ENCODE data around the gene WDR77. TPM values are rescaled to one million over a fixed set of nuclear protein-coding genes. Genes with fewer than 3 reads are reported as not detected.

The WDR77 gene
- total and polyA plus RNA-seq, 9 of the 15 experiments (the other 6 are each of a cell fraction or from before 2014, with no cell fraction given), result 20.6 to 160 (median 75.3) TPM

- no peak for TF ChIP-seq FOXJ3 (CRISPR knock-in tag; IDR thresholded peaks at IDR 0.05)
- no peak for TF ChIP-seq HNRNPUL1 (IDR thresholded peaks at IDR 0.05; ENCODE audit: low read length)
- TF ChIP-seq POLR2AphosphoS2 (IDR thresholded peaks at IDR 0.05; ENCODE audit: low read length), result 0 out of 2 replicates have a peak, but pooled peaks have one; percentile 46
- no peak; the same call in 1 of the 2 replicates for TF ChIP-seq EHMT2 (IDR thresholded peaks at IDR 0.05)
- no peak for TF ChIP-seq NR3C1 (CRISPR knock-in tag; IDR thresholded peaks at IDR 0.05)
- no peak for TF ChIP-seq ZNF316 (IDR thresholded peaks at IDR 0.05)
- TF ChIP-seq HLTF (IDR thresholded peaks at IDR 0.05), result no peak
- peak; percentile 44; the same call in 1 of the 2 replicates for TF ChIP-seq LCOR (CRISPR knock-in tag; IDR thresholded peaks at IDR 0.05)
- TF ChIP-seq TCFL5 (CRISPR knock-in tag; conservative IDR thresholded peaks at IDR 0.05), result no peak
- TF ChIP-seq POLR2H (tag; IDR thresholded peaks at IDR 0.05; ENCODE audit: low read depth), result peak; percentile 92
- TF ChIP-seq PHTF2 (CRISPR knock-in tag; IDR thresholded peaks at IDR 0.05), result no peak
- no peak for TF ChIP-seq ZKSCAN8 (CRISPR knock-in tag; IDR thresholded peaks at IDR 0.05)
- TF ChIP-seq, protein P1, sequence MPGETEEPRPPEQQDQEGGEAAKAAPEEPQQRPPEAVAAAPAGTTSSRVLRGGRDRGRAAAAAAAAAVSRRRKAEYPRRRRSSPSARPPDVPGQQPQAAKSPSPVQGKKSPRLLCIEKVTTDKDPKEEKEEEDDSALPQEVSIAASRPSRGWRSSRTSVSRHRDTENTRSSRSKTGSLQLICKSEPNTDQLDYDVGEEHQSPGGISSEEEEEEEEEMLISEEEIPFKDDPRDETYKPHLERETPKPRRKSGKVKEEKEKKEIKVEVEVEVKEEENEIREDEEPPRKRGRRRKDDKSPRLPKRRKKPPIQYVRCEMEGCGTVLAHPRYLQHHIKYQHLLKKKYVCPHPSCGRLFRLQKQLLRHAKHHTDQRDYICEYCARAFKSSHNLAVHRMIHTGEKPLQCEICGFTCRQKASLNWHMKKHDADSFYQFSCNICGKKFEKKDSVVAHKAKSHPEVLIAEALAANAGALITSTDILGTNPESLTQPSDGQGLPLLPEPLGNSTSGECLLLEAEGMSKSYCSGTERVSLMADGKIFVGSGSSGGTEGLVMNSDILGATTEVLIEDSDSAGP (CRISPR knock-in tag; IDR thresholded peaks at IDR 0.05), result no peak
- no peak for TF ChIP-seq CBFA2T3 (IDR thresholded peaks at IDR 0.05)
- no peak for TF ChIP-seq ZNF780A (CRISPR knock-in tag; IDR thresholded peaks at IDR 0.05)
- no peak for TF ChIP-seq ZZZ3 (IDR thresholded peaks at IDR 0.05)
- TF ChIP-seq FOXP4 (CRISPR knock-in tag; IDR thresholded peaks at IDR 0.05; ENCODE audit: borderline replicate concordance), result 0 out of 2 replicates have a peak, but pooled peaks have one; percentile 11
- TF ChIP-seq, protein P2, sequence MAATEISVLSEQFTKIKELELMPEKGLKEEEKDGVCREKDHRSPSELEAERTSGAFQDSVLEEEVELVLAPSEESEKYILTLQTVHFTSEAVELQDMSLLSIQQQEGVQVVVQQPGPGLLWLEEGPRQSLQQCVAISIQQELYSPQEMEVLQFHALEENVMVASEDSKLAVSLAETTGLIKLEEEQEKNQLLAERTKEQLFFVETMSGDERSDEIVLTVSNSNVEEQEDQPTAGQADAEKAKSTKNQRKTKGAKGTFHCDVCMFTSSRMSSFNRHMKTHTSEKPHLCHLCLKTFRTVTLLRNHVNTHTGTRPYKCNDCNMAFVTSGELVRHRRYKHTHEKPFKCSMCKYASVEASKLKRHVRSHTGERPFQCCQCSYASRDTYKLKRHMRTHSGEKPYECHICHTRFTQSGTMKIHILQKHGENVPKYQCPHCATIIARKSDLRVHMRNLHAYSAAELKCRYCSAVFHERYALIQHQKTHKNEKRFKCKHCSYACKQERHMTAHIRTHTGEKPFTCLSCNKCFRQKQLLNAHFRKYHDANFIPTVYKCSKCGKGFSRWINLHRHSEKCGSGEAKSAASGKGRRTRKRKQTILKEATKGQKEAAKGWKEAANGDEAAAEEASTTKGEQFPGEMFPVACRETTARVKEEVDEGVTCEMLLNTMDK (IDR thresholded peaks at IDR 0.05; ENCODE audit: borderline replicate concordance, insufficient read depth, low read depth, low read length, poor library complexity, severe bottlenecking), result no peak
- TF ChIP-seq HMG20B (CRISPR knock-in tag; IDR thresholded peaks at IDR 0.05), result no peak
- TF ChIP-seq RHOXF2B (CRISPR knock-in tag; conservative IDR thresholded peaks at IDR 0.05), result 0 out of 2 replicates have a peak, but pooled peaks have one; percentile 41
- no peak for TF ChIP-seq MTA1 (IDR thresholded peaks at IDR 0.05; ENCODE audit: borderline replicate concordance)
- TF ChIP-seq KDM1A (IDR thresholded peaks at IDR 0.05), result no peak
- TF ChIP-seq, protein P3, sequence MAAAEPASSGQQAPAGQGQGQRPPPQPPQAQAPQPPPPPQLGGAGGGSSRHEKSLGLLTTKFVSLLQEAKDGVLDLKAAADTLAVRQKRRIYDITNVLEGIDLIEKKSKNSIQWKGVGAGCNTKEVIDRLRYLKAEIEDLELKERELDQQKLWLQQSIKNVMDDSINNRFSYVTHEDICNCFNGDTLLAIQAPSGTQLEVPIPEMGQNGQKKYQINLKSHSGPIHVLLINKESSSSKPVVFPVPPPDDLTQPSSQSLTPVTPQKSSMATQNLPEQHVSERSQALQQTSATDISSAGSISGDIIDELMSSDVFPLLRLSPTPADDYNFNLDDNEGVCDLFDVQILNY (CRISPR knock-in tag; IDR thresholded peaks at IDR 0.05), result 0 out of 2 replicates have a peak, but pooled peaks have one; percentile 39
- TF ChIP-seq ZNF184 (CRISPR knock-in tag; IDR thresholded peaks at IDR 0.05), result no peak
Observed at GRCh38 chr1:111448918-111449702, at the start of gene WDR77, which contains the start of gene ATP5PB (continued).
